Measurements from ENCODE around the gene CPVL.

CPVL gene

GRCh38 chr7:29045258-29046086 is 100.9 kb downstream of the CPVL start:
- no peak for DNase-seq (ENCODE audit: low read depth in 4 of 4, low spot score in 1 of 4)

- DNase-seq (ENCODE audit: low read depth in 4 of 4, low spot score in 1 of 4) = no peak
Measured at GRCh38 chr7:29044554-29044953, 101.8 kb downstream of the CPVL start.

- no peak for DNase-seq (ENCODE audit: low read depth in 4 of 4, low spot score in 1 of 4)
Measured at GRCh38 chr7:29043576-29043975, 102.8 kb downstream of the CPVL start.

- no peak for DNase-seq (ENCODE audit: low read depth in 4 of 4, low spot score in 1 of 4)
Measured at GRCh38 chr7:29042824-29043231, 103.5 kb downstream of the CPVL start.

GRCh38 chr7:29041991-29042390 is 104.3 kb downstream of the CPVL start:
- DNase-seq (ENCODE audit: low read depth in 4 of 4, low spot score in 1 of 4) = no peak

GRCh38 chr7:29040579-29040925 is 105.8 kb downstream of the CPVL start:
- no peak for DNase-seq (ENCODE audit: low read depth in 4 of 4, low spot score in 1 of 4)

GRCh38 chr7:29039821-29040578 is 106.3 kb downstream of the CPVL start:
- DNase-seq (ENCODE audit: low read depth in 4 of 4, low spot score in 1 of 4) = no peak

- DNase-seq (ENCODE audit: low read depth in 4 of 4, low spot score in 1 of 4) = no peak
Measured at GRCh38 chr7:29038463-29038862, 107.9 kb downstream of the CPVL start.

GRCh38 chr7:29035044-29035740 is 111.1 kb downstream of the CPVL start:
- DNase-seq (ENCODE audit: low read depth in 4 of 4, low spot score in 1 of 4) = no peak

- no peak for DNase-seq (ENCODE audit: low read depth in 4 of 4, low spot score in 1 of 4)
Measured at GRCh38 chr7:29033584-29033983, 112.8 kb downstream of the CPVL start.

- no peak for DNase-seq (ENCODE audit: low read depth in 4 of 4, low spot score in 1 of 4)
Measured at GRCh38 chr7:29032146-29032545, 114.2 kb downstream of the CPVL start.

GRCh38 chr7:29030781-29031275 is 115.5 kb downstream of the CPVL start:
- no peak for DNase-seq (ENCODE audit: low read depth in 4 of 4, low spot score in 1 of 4)

- DNase-seq (ENCODE audit: low read depth in 4 of 4, low spot score in 1 of 4) = no peak
Measured at GRCh38 chr7:29022291-29022988, 123.9 kb downstream of the CPVL start.

- no peak for DNase-seq (ENCODE audit: low read depth in 4 of 4, low spot score in 1 of 4)
Measured at GRCh38 chr7:29019896-29020295, 126.4 kb downstream of the CPVL start.

- no peak for DNase-seq (ENCODE audit: low read depth in 4 of 4, low spot score in 1 of 4)
Measured at GRCh38 chr7:29019387-29019786, 127.0 kb downstream of the CPVL start.

GRCh38 chr7:29017713-29018112 is 128.6 kb downstream of the CPVL start:
- DNase-seq (ENCODE audit: low read depth in 4 of 4, low spot score in 1 of 4) = no peak

GRCh38 chr7:29014725-29015124 is 131.6 kb downstream of the CPVL start:
- no peak for DNase-seq (ENCODE audit: low read depth in 4 of 4, low spot score in 1 of 4)

- DNase-seq (ENCODE audit: low read depth in 4 of 4, low spot score in 1 of 4) = no peak
Measured at GRCh38 chr7:29013931-29014330, 132.4 kb downstream of the CPVL start.

GRCh38 chr7:29013082-29013695 is 133.1 kb downstream of the CPVL start:
- DNase-seq (ENCODE audit: low read depth in 4 of 4, low spot score in 1 of 4) = no peak

- no peak for DNase-seq (ENCODE audit: low read depth in 4 of 4, low spot score in 1 of 4)
Measured at GRCh38 chr7:29009947-29010346, 136.4 kb downstream of the CPVL start.

GRCh38 chr7:29008590-29008989 is 137.7 kb downstream of the CPVL start:
- no peak for DNase-seq (ENCODE audit: low read depth in 4 of 4, low spot score in 1 of 4)

Measured in stimulated activated CD4-positive, alpha-beta T cell treated with anti-CD3 and anti-CD28 coated beads, Interleukin-1b, Interleukin-23, amount 100 ng/mL, for 24 hours (primary cell).